T-helper 1 cell treated with Interleukin-12 subunit alpha and Interleukin-12 subunit beta and Interleukin-4 antibody, amounts not matched to agents 30 μg/mL and 1 μg/mL, for 36 hours (primary cell): ENCODE measurements around the gene MASP1.

ENCODE experiments used
- H3K27ac Mint-ChIP-seq: one replicate; pipeline ENCODE4 v1.8.0; 2021; ENCODE audit warnings: mild to moderate bottlenecking, mixed read lengths
- H3K27me3 Mint-ChIP-seq: one replicate; pipeline ENCODE4 v1.8.0; 2021; ENCODE audit warnings: low read depth, mixed read lengths
- H3K36me3 Mint-ChIP-seq: one replicate; pipeline ENCODE4 v1.8.0; 2021; ENCODE audit warnings: low read depth, mixed read lengths
- H3K4me1 Mint-ChIP-seq: one replicate; pipeline ENCODE4 v1.8.0; 2021; ENCODE audit warnings: low read depth, mixed read lengths
- H3K4me3 Mint-ChIP-seq: one replicate; pipeline ENCODE4 v1.8.0; 2021; ENCODE audit warnings: mild to moderate bottlenecking, moderate library complexity, mixed read lengths
- H3K9me3 Mint-ChIP-seq: one replicate; pipeline ENCODE4 v1.8.0; 2021; ENCODE audit warnings: mixed read lengths

The MASP1 gene

GRCh38 chr3:187291512-187292132 is at the start of gene MASP1:
Gene MASP1, minus strand, starts transcription at chr3:187291737. Its CDS starts 105 bp downstream, at chr3:187291632.
- peaks cover 54% of the 10 kb centered on the region for H3K27me3 Mint-ChIP-seq
- no peak within 1 kb of the TSS for H3K4me3 Mint-ChIP-seq
- no peaks in the 10 kb centered on the region for H3K9me3 Mint-ChIP-seq

GRCh38 chr3:187340578-187340977 is 49.0 kb upstream of the MASP1 start:
- no peaks in the 10 kb centered on the region for H3K9me3 Mint-ChIP-seq
- no peak overlapping the region for H3K4me3 Mint-ChIP-seq
- H3K27me3 Mint-ChIP-seq: peaks cover 35% of the 10 kb centered on the region
- H3K4me1 Mint-ChIP-seq: no peaks in the 10 kb centered on the region
- H3K36me3 Mint-ChIP-seq: no peaks in the 10 kb centered on the region
- no peak overlapping the region for H3K27ac Mint-ChIP-seq

More at GRCh38 chr3:187291512-187292132, at the start of gene MASP1:
- Mint-ChIP-seq H3K36me3 (no peaks in the 10 kb centered on the region), H3K4me1 (no peaks in the 10 kb centered on the region), H3K27ac (no peak within 1 kb of the TSS)

GRCh38 chr3:187336322-187336721 is 44.8 kb upstream of the MASP1 start:
- no peak overlapping the region for H3K27ac Mint-ChIP-seq
- peaks cover 20% of the 10 kb centered on the region for H3K27me3 Mint-ChIP-seq
- no peaks in the 10 kb centered on the region for H3K9me3 Mint-ChIP-seq
- H3K36me3 Mint-ChIP-seq: no peaks in the 10 kb centered on the region
- no peak overlapping the region for H3K4me3 Mint-ChIP-seq
- H3K4me1 Mint-ChIP-seq: no peaks in the 10 kb centered on the region

GRCh38 chr3:187334904-187335303 is 43.4 kb upstream of the MASP1 start:
- H3K4me1 Mint-ChIP-seq: no peaks in the 10 kb centered on the region
- H3K36me3 Mint-ChIP-seq: no peaks in the 10 kb centered on the region
- peaks cover 15% of the 10 kb centered on the region for H3K27me3 Mint-ChIP-seq
- H3K4me3 Mint-ChIP-seq: no peak overlapping the region
- no peak overlapping the region for H3K27ac Mint-ChIP-seq
- no peaks in the 10 kb centered on the region for H3K9me3 Mint-ChIP-seq

- Mint-ChIP-seq H3K27me3 (peaks cover 8% of the 10 kb centered on the region), H3K4me1 (no peaks in the 10 kb centered on the region), H3K9me3 (no peaks in the 10 kb centered on the region), H3K36me3 (no peaks in the 10 kb centered on the region), H3K4me3 (no peak overlapping the region), H3K27ac (no peak overlapping the region)
Measured at GRCh38 chr3:187328691-187329090, 37.2 kb upstream of the MASP1 start.

- Mint-ChIP-seq H3K27ac (no peak overlapping the region), H3K9me3 (no peaks in the 10 kb centered on the region), H3K27me3 (peaks cover 11% of the 10 kb centered on the region), H3K4me1 (no peaks in the 10 kb centered on the region), H3K4me3 (no peak overlapping the region), H3K36me3 (no peaks in the 10 kb centered on the region)
Measured at GRCh38 chr3:187327845-187328244, 36.3 kb upstream of the MASP1 start.

GRCh38 chr3:187325632-187326031 is 34.1 kb upstream of the MASP1 start:
- no peaks in the 10 kb centered on the region for H3K9me3 Mint-ChIP-seq
- no peak overlapping the region for H3K4me3 Mint-ChIP-seq
- H3K4me1 Mint-ChIP-seq: peaks cover 2% of the 10 kb centered on the region
- no peak overlapping the region for H3K27ac Mint-ChIP-seq
- peaks cover 11% of the 10 kb centered on the region for H3K27me3 Mint-ChIP-seq
- H3K36me3 Mint-ChIP-seq: no peaks in the 10 kb centered on the region

- Mint-ChIP-seq H3K27me3 (peaks cover 17% of the 10 kb centered on the region), H3K27ac (no peak overlapping the region), H3K36me3 (no peaks in the 10 kb centered on the region), H3K4me1 (peaks cover 8% of the 10 kb centered on the region), H3K4me3 (no peak overlapping the region), H3K9me3 (no peaks in the 10 kb centered on the region)
Measured at GRCh38 chr3:187323091-187323490, 31.6 kb upstream of the MASP1 start.

GRCh38 chr3:187322291-187322690 is 30.8 kb upstream of the MASP1 start:
- H3K27ac Mint-ChIP-seq: no peak overlapping the region
- H3K27me3 Mint-ChIP-seq: peaks cover 22% of the 10 kb centered on the region
- no peaks in the 10 kb centered on the region for H3K36me3 Mint-ChIP-seq
- H3K4me1 Mint-ChIP-seq: peaks cover 8% of the 10 kb centered on the region
- no peaks in the 10 kb centered on the region for H3K9me3 Mint-ChIP-seq
- no peak overlapping the region for H3K4me3 Mint-ChIP-seq

GRCh38 chr3:187321766-187322165 is 30.2 kb upstream of the MASP1 start:
- Mint-ChIP-seq H3K4me3 (no peak overlapping the region), H3K27ac (no peak overlapping the region), H3K9me3 (no peaks in the 10 kb centered on the region), H3K4me1 (peaks cover 8% of the 10 kb centered on the region), H3K36me3 (no peaks in the 10 kb centered on the region), H3K27me3 (peaks cover 27% of the 10 kb centered on the region)

- Mint-ChIP-seq H3K4me3 (no peak overlapping the region), H3K36me3 (no peaks in the 10 kb centered on the region), H3K27ac (no peak overlapping the region), H3K27me3 (peaks cover 32% of the 10 kb centered on the region), H3K9me3 (no peaks in the 10 kb centered on the region), H3K4me1 (peaks cover 8% of the 10 kb centered on the region)
Measured at GRCh38 chr3:187319699-187320302, 28.3 kb upstream of the MASP1 start.

- H3K4me3 Mint-ChIP-seq: no peak overlapping the region
- no peaks in the 10 kb centered on the region for H3K9me3 Mint-ChIP-seq
- peaks cover 32% of the 10 kb centered on the region for H3K27me3 Mint-ChIP-seq
- H3K36me3 Mint-ChIP-seq: no peaks in the 10 kb centered on the region
- H3K4me1 Mint-ChIP-seq: peaks cover 8% of the 10 kb centered on the region
- no peak overlapping the region for H3K27ac Mint-ChIP-seq
Measured at GRCh38 chr3:187318819-187319616, 27.5 kb upstream of the MASP1 start.

- Mint-ChIP-seq H3K4me1 (peaks cover 7% of the 10 kb centered on the region), H3K27ac (no peak overlapping the region), H3K9me3 (no peaks in the 10 kb centered on the region), H3K27me3 (peaks cover 38% of the 10 kb centered on the region), H3K4me3 (no peak overlapping the region), H3K36me3 (no peaks in the 10 kb centered on the region)
Measured at GRCh38 chr3:187315872-187316271, 24.3 kb upstream of the MASP1 start.

GRCh38 chr3:187314176-187314575 is 22.6 kb upstream of the MASP1 start:
- H3K36me3 Mint-ChIP-seq: no peaks in the 10 kb centered on the region
- no peak overlapping the region for H3K27ac Mint-ChIP-seq
- H3K27me3 Mint-ChIP-seq: peaks cover 43% of the 10 kb centered on the region
- no peak overlapping the region for H3K4me3 Mint-ChIP-seq
- H3K4me1 Mint-ChIP-seq: peaks cover 4% of the 10 kb centered on the region
- no peaks in the 10 kb centered on the region for H3K9me3 Mint-ChIP-seq

- no peak overlapping the region for H3K4me3 Mint-ChIP-seq
- no peak overlapping the region for H3K27ac Mint-ChIP-seq
- H3K9me3 Mint-ChIP-seq: no peaks in the 10 kb centered on the region
- no peaks in the 10 kb centered on the region for H3K36me3 Mint-ChIP-seq
- H3K4me1 Mint-ChIP-seq: no peaks in the 10 kb centered on the region
- H3K27me3 Mint-ChIP-seq: peaks cover 28% of the 10 kb centered on the region
Measured at GRCh38 chr3:187310954-187311470, 19.5 kb upstream of the MASP1 start.
